SK-N-SH treated with all-trans-retinoic acid at 6 μM for 48 hours (cell line): ENCODE measurements around the gene TNXB.
"Not testable (repeated sequence)": the region's sequence is repeated elsewhere in the genome, so short reads cannot be mapped to it uniquely, and the experiment has no call there.

ENCODE experiments used
- BACH2 ChIP-seq: fragments of 250-450 bp; sonication (Bioruptor Pico); IDR thresholded peaks from 2 replicates; pipeline ENCODE4 v1.9.0; 2021; ENCODE audit warnings: mild to moderate bottlenecking, borderline replicate concordance
- ESRRG ChIP-seq: fragments of 250-450 bp; sonication (Bioruptor Pico); IDR thresholded peaks from 2 replicates; pipeline ENCODE4 v1.6.1; 2021; ENCODE audit warnings: mild to moderate bottlenecking
- SNAI2 ChIP-seq: fragments of 250-450 bp; sonication (Bioruptor Pico); IDR thresholded peaks from 2 replicates; pipeline ENCODE4 v1.5.0; 2020; ENCODE audit warnings: mild to moderate bottlenecking, moderate library complexity
- TSHZ2 ChIP-seq: fragments of 250-450 bp; sonication (Bioruptor Pico); IDR thresholded peaks from 2 replicates; pipeline ENCODE4 v1.5.0; 2020; ENCODE audit warnings: mild to moderate bottlenecking, moderate library complexity
- ZFP3 ChIP-seq: fragments of 250-450 bp; sonication (Bioruptor Pico); IDR thresholded peaks from 2 replicates; pipeline ENCODE4 v1.5.0; 2020; ENCODE audit warnings: mild to moderate bottlenecking, moderate library complexity
- ZFP30 ChIP-seq: fragments of 450-650 bp; formaldehyde crosslinking; IDR thresholded peaks from 2 replicates; pipeline ENCODE4 v1.5.0; 2022; ENCODE audit warnings: mild to moderate bottlenecking, moderate library complexity
- TF ChIP-seq, protein P1 (sequence below): fragments of 250-450 bp; sonication (Bioruptor Pico); IDR thresholded peaks from 2 replicates; pipeline ENCODE4 v1.8.0; 2020; ENCODE audit warnings: mild to moderate bottlenecking, moderate library complexity, borderline replicate concordance
- TF ChIP-seq, protein P2 (sequence below): fragments of 250-450 bp; sonication (Bioruptor Pico); IDR thresholded peaks from 2 replicates; pipeline ENCODE4 v1.5.1; 2020; ENCODE audit warnings: low read depth, mild to moderate bottlenecking, moderate library complexity
- TF ChIP-seq, protein P3 (sequence below): fragments of 250-450 bp; sonication (Bioruptor Pico); IDR thresholded peaks from 2 replicates; pipeline ENCODE4 v1.8.0; 2021; ENCODE audit warnings: low read depth, mild to moderate bottlenecking, moderate library complexity, borderline replicate concordance

DNA sequence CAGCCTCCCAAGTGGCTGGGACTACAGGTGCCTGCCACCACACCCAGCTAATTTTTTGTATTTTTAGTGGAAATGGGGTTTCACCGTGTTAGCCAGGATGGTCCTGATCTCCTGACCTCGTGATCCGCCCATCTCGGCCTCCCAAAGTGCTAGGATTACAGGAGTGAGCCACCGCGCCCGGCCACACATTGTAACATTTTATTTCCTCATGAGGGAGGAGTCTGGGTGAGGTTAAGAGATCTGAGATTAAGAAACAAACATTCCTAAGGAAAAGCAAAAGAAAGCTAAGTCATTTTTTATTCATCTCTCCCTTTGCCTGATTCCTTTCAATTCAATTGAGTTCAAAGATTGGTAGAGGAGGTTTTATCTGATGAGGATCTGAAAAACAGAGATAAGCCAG, 35.1 kb upstream of the TNXB start:
- TF ChIP-seq, protein P1, sequence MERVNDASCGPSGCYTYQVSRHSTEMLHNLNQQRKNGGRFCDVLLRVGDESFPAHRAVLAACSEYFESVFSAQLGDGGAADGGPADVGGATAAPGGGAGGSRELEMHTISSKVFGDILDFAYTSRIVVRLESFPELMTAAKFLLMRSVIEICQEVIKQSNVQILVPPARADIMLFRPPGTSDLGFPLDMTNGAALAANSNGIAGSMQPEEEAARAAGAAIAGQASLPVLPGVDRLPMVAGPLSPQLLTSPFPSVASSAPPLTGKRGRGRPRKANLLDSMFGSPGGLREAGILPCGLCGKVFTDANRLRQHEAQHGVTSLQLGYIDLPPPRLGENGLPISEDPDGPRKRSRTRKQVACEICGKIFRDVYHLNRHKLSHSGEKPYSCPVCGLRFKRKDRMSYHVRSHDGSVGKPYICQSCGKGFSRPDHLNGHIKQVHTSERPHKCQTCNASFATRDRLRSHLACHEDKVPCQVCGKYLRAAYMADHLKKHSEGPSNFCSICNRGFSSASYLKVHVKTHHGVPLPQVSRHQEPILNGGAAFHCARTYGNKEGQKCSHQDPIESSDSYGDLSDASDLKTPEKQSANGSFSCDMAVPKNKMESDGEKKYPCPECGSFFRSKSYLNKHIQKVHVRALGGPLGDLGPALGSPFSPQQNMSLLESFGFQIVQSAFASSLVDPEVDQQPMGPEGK (CRISPR knock-in tag), result not testable (repeated sequence)
- not testable (repeated sequence) for TF ChIP-seq ZFP30 (CRISPR knock-in tag); SNAI2 (CRISPR knock-in tag); ESRRG (CRISPR knock-in tag); BACH2 (CRISPR knock-in tag); ZFP3 (CRISPR knock-in tag); TSHZ2
- TF ChIP-seq, protein P2, sequence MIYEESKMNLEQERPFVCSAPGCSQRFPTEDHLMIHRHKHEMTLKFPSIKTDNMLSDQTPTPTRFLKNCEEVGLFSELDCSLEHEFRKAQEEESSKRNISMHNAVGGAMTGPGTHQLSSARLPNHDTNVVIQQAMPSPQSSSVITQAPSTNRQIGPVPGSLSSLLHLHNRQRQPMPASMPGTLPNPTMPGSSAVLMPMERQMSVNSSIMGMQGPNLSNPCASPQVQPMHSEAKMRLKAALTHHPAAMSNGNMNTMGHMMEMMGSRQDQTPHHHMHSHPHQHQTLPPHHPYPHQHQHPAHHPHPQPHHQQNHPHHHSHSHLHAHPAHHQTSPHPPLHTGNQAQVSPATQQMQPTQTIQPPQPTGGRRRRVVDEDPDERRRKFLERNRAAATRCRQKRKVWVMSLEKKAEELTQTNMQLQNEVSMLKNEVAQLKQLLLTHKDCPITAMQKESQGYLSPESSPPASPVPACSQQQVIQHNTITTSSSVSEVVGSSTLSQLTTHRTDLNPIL (CRISPR knock-in tag), result not testable (repeated sequence)
- TF ChIP-seq, protein P3, sequence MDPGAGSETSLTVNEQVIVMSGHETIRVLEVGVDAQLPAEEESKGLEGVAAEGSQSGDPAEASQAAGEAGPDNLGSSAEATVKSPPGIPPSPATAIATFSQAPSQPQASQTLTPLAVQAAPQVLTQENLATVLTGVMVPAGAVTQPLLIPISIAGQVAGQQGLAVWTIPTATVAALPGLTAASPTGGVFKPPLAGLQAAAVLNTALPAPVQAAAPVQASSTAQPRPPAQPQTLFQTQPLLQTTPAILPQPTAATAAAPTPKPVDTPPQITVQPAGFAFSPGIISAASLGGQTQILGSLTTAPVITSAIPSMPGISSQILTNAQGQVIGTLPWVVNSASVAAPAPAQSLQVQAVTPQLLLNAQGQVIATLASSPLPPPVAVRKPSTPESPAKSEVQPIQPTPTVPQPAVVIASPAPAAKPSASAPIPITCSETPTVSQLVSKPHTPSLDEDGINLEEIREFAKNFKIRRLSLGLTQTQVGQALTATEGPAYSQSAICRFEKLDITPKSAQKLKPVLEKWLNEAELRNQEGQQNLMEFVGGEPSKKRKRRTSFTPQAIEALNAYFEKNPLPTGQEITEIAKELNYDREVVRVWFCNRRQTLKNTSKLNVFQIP (CRISPR knock-in tag), result not testable (repeated sequence)
